ENCODE data around the gene PTP4A1. TPM values are rescaled to one million over a fixed set of nuclear protein-coding genes. Genes with fewer than 3 reads are reported as not detected.
"Not testable (repeated sequence)": the region's sequence is repeated elsewhere in the genome, so short reads cannot be mapped to it uniquely, and the experiment has no call there.

PTP4A1 gene
- total and polyA plus RNA-seq, 2 donors (not counting 1 experiment from before 2014, with no cell fraction given) = 48.1 to 64.5 TPM

DNA sequence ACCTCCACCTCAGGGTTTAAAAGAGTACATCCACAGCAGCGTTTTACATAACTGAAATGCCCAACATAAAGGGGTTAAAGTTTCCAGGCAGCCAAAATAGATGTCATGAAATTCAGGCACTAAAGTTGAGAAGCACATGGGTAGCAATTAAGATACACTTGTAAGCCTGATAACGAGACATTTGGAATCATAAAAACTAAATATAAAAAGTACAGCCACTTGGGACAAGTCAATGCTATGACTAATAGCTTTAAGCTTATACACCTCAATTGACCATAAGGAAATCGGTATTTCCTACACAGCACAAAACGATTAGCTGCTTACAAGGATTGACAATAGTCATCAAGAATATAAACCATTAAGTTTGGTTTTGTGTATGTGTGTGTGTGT is 11.8 kb downstream of the PTP4A1 start:
- no peak overlapping the region for H2AFZ ChIP-seq (ENCODE audit: low read length)
- no peaks in the 10 kb centered on the region for H3K9me3 ChIP-seq (ENCODE audit: control insufficient read depth, insufficient read depth, low read depth, low read length)
- no peak for DNase-seq (ENCODE audit: low read depth in 2 of 2)
- H3K27ac ChIP-seq (ENCODE audit: insufficient read depth, low read length) = no peak overlapping the region
- no peaks in the 10 kb centered on the region for H3K79me2 ChIP-seq (ENCODE audit: control insufficient read depth, insufficient read depth, low read length)
- H4K20me1 ChIP-seq (ENCODE audit: control insufficient read depth, extremely low read depth, insufficient read depth, low read length) = no peaks in the 10 kb centered on the region
- no peak overlapping the region for H3K4me2 ChIP-seq (ENCODE audit: extremely low read depth, insufficient read depth, low read length)
- H3K27me3 ChIP-seq (ENCODE audit: control insufficient read depth, insufficient read depth, low read length) = no peaks in the 10 kb centered on the region
- H3K36me3 ChIP-seq (ENCODE audit: control insufficient read depth, insufficient read depth, low read length) = peaks cover 12% of the 10 kb centered on the region
- TF ChIP-seq EZH2 (IDR thresholded peaks at IDR 0.05; ENCODE audit: low read length, missing control alignments) = no peak
- TF ChIP-seq, protein P1, sequence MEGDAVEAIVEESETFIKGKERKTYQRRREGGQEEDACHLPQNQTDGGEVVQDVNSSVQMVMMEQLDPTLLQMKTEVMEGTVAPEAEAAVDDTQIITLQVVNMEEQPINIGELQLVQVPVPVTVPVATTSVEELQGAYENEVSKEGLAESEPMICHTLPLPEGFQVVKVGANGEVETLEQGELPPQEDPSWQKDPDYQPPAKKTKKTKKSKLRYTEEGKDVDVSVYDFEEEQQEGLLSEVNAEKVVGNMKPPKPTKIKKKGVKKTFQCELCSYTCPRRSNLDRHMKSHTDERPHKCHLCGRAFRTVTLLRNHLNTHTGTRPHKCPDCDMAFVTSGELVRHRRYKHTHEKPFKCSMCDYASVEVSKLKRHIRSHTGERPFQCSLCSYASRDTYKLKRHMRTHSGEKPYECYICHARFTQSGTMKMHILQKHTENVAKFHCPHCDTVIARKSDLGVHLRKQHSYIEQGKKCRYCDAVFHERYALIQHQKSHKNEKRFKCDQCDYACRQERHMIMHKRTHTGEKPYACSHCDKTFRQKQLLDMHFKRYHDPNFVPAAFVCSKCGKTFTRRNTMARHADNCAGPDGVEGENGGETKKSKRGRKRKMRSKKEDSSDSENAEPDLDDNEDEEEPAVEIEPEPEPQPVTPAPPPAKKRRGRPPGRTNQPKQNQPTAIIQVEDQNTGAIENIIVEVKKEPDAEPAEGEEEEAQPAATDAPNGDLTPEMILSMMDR (conservative IDR thresholded peaks at IDR 0.05 in 1 of 2, IDR thresholded peaks at IDR 0.05 in 1 of 2; ENCODE audit: low read depth in 1 of 2, low read length in 2 of 2) = no peak
- no peak overlapping the region for H3K4me3 ChIP-seq (replicated peaks in 1 of 4; ENCODE audit: control extremely low read depth in 1 of 4, insufficient read depth in 1 of 4, low read depth in 3 of 4, low read length in 4 of 4)
- no peaks in the 10 kb centered on the region for H3K4me1 ChIP-seq (ENCODE audit: control insufficient read depth, extremely low read depth, insufficient read depth, low read length)
- H3K9ac ChIP-seq (ENCODE audit: insufficient read depth, low read length) = no peak overlapping the region

DNA sequence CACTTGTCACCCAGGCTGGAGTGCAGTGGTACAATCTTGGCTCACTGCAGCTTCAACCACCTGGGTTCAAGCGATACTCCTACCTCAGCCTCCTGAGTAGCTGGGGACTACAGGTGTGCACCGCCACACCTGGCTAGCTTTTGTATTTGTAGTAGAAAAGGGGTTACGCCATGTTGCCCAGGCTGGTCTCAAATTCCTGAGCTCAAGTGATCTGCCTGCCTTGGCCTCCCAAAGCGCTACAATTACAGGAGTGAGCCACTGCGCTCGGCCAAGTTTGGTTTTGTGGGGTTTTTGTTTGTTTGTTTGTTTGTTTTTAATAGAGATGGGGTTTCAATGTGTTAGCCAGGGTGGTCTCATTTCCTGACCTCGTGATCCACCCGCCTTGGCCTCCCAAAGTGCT is 12.3 kb downstream of the PTP4A1 start:
- no peaks in the 10 kb centered on the region for H3K27me3 ChIP-seq (ENCODE audit: control insufficient read depth, insufficient read depth, low read length)
- H3K36me3 ChIP-seq (ENCODE audit: control insufficient read depth, insufficient read depth, low read length) = peaks cover 10% of the 10 kb centered on the region
- no peak overlapping the region for H3K27ac ChIP-seq (ENCODE audit: insufficient read depth, low read length)
- H3K4me2 ChIP-seq (ENCODE audit: extremely low read depth, insufficient read depth, low read length) = no peak overlapping the region
- no peaks in the 10 kb centered on the region for H3K4me1 ChIP-seq (ENCODE audit: control insufficient read depth, extremely low read depth, insufficient read depth, low read length)
- H4K20me1 ChIP-seq (ENCODE audit: control insufficient read depth, extremely low read depth, insufficient read depth, low read length) = no peaks in the 10 kb centered on the region
- H3K9ac ChIP-seq (ENCODE audit: insufficient read depth, low read length) = no peak overlapping the region
- H3K79me2 ChIP-seq (ENCODE audit: control insufficient read depth, insufficient read depth, low read length) = no peaks in the 10 kb centered on the region
- no peak for TF ChIP-seq EZH2 (IDR thresholded peaks at IDR 0.05; ENCODE audit: low read length, missing control alignments)
- TF ChIP-seq, protein P1 (conservative IDR thresholded peaks at IDR 0.05 in 1 of 2, IDR thresholded peaks at IDR 0.05 in 1 of 2; ENCODE audit: low read depth in 1 of 2, low read length in 2 of 2) = no peak
- no peak overlapping the region for H2AFZ ChIP-seq (ENCODE audit: low read length)
- no peak for DNase-seq (ENCODE audit: low read depth in 2 of 2)
- no peak overlapping the region for H3K4me3 ChIP-seq (replicated peaks in 1 of 4; ENCODE audit: control extremely low read depth in 1 of 4, insufficient read depth in 1 of 4, low read depth in 3 of 4, low read length in 4 of 4)
- no peaks in the 10 kb centered on the region for H3K9me3 ChIP-seq (ENCODE audit: control insufficient read depth, insufficient read depth, low read depth, low read length)

DNA sequence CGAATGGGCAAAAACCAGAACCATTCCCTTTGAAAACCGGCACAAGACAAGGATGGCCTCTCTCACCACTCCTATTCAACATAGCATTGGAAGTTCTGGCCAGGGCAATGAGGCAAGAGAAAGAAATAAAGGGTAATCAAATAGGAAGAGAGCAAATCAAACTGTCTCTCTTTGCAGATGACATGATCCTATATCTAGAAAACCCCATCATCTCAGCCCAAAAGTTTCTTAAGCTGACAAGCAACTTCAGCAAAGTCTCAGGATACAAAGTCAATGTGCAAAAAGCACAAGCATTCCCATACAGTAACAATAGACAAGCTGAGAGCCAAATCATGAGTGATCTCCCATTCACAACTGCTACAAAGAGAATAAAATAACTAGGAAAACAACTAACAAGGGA is 13.4 kb downstream of the PTP4A1 start:
- not testable (repeated sequence) for H3K4me1 ChIP-seq (ENCODE audit: control insufficient read depth, extremely low read depth, insufficient read depth, low read length); H3K36me3 ChIP-seq (ENCODE audit: control insufficient read depth, insufficient read depth, low read length); H3K4me3 ChIP-seq (replicated peaks in 1 of 4; ENCODE audit: control extremely low read depth in 1 of 4, insufficient read depth in 1 of 4, low read depth in 3 of 4, low read length in 4 of 4); H3K27me3 ChIP-seq (ENCODE audit: control insufficient read depth, insufficient read depth, low read length); H3K9me3 ChIP-seq (ENCODE audit: control insufficient read depth, insufficient read depth, low read depth, low read length); H3K27ac ChIP-seq (ENCODE audit: insufficient read depth, low read length); DNase-seq (ENCODE audit: low read depth in 2 of 2); H3K79me2 ChIP-seq (ENCODE audit: control insufficient read depth, insufficient read depth, low read length); H3K9ac ChIP-seq (ENCODE audit: insufficient read depth, low read length); H3K4me2 ChIP-seq (ENCODE audit: extremely low read depth, insufficient read depth, low read length); H4K20me1 ChIP-seq (ENCODE audit: control insufficient read depth, extremely low read depth, insufficient read depth, low read length); H2AFZ ChIP-seq (ENCODE audit: low read length)
